ENCODE measurements around the gene TCF23.

GRCh38 chr2:27108221-27108620 lies 40.6 kb upstream of the TCF23 start:
- TF ChIP-seq CTCF (conservative IDR thresholded peaks at IDR 0.05) (no peak), ZFX (IDR thresholded peaks at IDR 0.05) (no peak)

All from C4-2B (cell line).